ENCODE measurements around the gene CDNF.
"Not testable (repeated sequence)": the region's sequence is repeated elsewhere in the genome, so short reads cannot be mapped to it uniquely, and the experiment has no call there.

Gene CDNF

DNA sequence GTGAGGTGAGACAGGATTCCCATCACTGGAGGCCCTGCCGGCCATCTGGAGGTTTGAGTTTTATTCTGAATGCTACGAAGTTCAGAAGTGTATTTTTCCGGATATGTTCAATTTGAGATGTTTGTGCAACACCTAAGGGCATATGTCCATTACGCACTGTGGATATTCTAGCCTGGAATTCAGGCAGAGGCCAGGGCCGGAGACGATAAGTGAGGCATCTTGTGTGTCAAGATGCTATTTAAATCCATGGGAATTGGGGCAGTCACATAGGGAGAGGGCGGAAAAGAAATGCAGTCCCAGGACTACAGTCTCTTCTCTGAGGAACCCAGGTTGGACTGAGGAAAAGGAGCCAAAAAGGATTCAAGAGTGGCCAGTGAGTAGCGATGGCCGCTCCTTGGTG is 38.9 kb upstream of the CDNF start:
- no peak for DNase-seq (ENCODE audit: low read depth)
- no peak overlapping the region for H3K4me3 ChIP-seq (ENCODE audit: low read depth, low read length)

DNA sequence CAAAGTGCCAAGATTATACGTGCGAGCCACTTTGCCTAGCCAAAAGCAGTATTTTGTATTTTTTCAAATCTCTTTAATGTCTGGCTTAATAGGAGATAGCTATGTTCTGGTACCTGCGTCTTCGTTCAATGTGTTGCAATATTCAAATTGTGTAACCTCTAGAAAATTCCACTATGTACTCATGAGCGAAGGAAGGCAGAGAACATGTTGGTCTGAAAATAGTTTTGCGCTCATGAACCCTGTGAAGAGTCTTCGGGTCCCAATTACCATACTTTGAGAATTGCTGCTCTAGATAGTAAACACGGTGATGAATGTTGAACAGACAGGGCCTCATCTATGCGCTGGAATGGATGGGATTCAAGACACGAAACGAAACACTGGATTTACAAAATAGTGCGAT is 38.1 kb upstream of the CDNF start:
- H3K4me3 ChIP-seq (ENCODE audit: low read depth, low read length), result no peak overlapping the region
- TF ChIP-seq, protein P1, sequence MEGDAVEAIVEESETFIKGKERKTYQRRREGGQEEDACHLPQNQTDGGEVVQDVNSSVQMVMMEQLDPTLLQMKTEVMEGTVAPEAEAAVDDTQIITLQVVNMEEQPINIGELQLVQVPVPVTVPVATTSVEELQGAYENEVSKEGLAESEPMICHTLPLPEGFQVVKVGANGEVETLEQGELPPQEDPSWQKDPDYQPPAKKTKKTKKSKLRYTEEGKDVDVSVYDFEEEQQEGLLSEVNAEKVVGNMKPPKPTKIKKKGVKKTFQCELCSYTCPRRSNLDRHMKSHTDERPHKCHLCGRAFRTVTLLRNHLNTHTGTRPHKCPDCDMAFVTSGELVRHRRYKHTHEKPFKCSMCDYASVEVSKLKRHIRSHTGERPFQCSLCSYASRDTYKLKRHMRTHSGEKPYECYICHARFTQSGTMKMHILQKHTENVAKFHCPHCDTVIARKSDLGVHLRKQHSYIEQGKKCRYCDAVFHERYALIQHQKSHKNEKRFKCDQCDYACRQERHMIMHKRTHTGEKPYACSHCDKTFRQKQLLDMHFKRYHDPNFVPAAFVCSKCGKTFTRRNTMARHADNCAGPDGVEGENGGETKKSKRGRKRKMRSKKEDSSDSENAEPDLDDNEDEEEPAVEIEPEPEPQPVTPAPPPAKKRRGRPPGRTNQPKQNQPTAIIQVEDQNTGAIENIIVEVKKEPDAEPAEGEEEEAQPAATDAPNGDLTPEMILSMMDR (IDR thresholded peaks at IDR 0.05; ENCODE audit: insufficient read depth, low read depth, low read length, missing control alignments), result no peak
- DNase-seq (ENCODE audit: low read depth), result no peak

More for the DNA sequence above, 38.9 kb upstream of the CDNF start:
- TF ChIP-seq, protein P1 (IDR thresholded peaks at IDR 0.05; ENCODE audit: insufficient read depth, low read depth, low read length, missing control alignments), result no peak

DNA sequence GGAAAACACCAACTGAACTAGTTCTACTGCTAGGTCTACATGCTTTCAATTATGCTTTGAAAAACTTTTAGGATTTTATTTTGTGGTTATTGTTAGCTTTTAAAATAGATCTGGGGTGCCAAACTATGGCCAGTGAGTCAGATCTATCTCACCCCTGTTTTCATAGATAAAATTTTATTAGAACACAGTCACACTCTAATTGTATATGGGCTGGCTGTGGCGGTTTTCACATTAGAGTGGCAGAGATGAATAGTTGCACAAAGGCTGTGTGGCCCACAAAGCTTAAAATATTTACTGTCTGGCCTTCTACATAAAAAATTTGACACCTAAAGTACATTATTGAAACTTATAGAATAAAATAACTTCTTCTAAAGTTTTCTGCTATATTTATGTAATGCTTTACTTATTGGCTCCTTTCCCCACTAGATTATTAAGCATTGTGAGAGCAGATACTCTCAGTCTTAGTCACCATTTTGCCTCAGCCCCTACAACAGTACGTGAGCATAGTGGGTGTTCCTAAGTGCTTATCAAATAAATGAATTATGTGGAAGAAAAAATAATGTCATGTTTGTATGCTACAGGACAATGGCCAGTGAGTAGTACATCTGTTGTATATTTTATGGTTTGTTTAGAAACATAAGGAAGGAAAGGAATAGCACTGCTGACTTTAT is 35.4 kb upstream of the CDNF start:
- peak; percentile 43 for DNase-seq (ENCODE audit: low read depth)
- H3K4me3 ChIP-seq (ENCODE audit: low read depth, low read length), result no peak overlapping the region
- TF ChIP-seq, protein P1 (IDR thresholded peaks at IDR 0.05; ENCODE audit: insufficient read depth, low read depth, low read length, missing control alignments), result no peak

DNA sequence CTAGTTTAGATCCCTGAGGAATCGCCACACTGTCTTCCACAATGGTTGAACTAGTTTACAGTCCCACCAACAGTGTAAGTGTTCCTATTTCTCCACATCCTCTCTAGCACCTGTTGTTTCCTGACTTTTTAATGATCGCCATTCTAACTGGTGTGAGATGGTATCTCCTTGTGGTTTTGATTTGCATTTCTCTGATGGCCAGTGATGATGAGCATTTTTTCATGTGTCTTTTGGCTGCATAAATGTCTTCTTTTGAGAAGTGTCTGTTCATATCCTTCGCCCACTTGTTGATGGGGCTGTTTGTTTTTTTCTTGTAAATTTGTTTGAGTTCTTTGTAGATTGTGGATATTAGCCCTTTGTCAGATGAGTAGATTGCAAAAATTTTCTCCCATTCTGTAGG is 27.0 kb upstream of the CDNF start:
- not testable (repeated sequence) for H3K4me3 ChIP-seq (ENCODE audit: low read depth, low read length); DNase-seq (ENCODE audit: low read depth)

DNA sequence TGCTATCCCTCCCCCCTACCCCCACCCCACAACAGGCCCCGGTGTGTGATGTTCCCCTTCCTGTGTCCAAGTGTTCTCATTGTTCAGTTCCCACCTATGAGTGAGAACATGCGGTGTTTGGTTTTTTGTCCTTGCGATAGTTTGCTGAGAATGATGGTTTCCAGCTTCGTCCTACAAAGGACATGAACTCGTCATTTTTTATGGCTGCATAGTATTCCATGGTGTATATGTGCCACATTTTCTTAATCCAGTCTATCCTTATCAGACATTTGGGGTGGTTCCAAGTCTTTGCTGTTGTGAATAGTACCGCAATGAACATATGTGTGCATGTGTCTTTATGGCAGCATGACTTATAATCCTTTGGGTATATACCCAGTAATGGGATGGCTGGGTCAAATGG is 26.6 kb upstream of the CDNF start:
- DNase-seq (ENCODE audit: low read depth); H3K4me3 ChIP-seq (ENCODE audit: low read depth, low read length): not testable (repeated sequence)

DNA sequence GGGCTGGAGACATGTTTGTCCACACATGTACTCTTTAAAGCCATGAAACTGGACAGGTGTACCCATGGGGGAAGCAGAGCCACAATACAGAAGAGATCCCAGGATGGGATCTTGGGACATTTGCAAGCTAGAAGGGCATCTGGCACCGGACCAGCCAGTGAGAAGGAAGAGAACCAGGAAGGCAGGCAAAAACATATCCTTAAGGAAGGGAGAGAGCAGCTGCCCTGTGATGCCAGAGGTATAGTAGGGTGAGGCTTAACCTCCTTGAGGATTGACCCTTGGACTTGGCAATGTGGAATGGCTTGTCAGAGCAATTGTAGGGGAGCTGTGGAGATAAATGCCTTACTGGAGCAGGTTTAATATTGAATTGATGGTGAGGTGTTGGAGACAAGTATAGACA is 23.0 kb upstream of the CDNF start:
- no peak for DNase-seq (ENCODE audit: low read depth)
- TF ChIP-seq, protein P1 (IDR thresholded peaks at IDR 0.05; ENCODE audit: insufficient read depth, low read depth, low read length, missing control alignments), result no peak
- no peak overlapping the region for H3K4me3 ChIP-seq (ENCODE audit: low read depth, low read length)

DNA sequence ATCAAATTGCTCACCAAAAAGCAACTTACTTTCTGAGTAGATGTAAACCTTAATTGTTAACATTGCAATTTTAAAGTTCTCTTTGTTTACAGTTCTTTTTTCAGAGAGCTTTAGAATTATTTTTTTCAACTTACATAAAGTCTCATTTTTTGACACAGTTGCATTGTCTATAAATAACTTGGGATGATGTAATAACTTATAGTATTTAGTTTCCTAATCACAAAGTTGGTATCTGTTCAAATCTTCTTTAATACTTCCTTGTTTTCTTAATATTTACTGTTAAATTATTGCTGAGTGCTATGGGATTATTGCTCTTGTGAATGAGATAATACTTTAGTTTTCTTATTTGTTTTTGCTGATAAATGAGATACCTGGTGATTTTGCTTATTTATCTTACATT is 21.9 kb upstream of the CDNF start:
- H3K4me3 ChIP-seq (ENCODE audit: low read depth, low read length), result no peak overlapping the region
- TF ChIP-seq, protein P1 (IDR thresholded peaks at IDR 0.05; ENCODE audit: insufficient read depth, low read depth, low read length, missing control alignments), result no peak
- no peak for DNase-seq (ENCODE audit: low read depth)

DNA sequence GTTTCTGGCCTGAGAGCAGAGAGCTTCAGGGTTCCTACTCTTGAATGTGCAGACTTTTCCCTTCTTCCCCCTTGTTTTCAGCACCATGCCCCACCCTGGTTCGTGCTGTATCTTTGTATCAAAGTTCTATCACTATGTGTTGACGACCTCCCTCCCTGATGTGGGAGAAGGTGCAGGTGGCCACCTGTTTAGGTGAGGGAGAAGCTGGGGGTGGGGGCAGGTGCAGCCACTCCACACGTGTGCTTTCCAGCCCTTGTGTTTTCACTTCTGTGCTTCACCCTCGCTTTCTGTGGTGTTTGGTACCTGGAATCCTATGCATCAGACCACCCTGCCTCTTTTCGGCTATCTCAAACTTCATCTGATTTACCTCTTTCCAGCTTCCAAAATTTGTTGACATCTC is 21.2 kb upstream of the CDNF start:
- no peak for DNase-seq (ENCODE audit: low read depth)
- TF ChIP-seq, protein P1 (IDR thresholded peaks at IDR 0.05; ENCODE audit: insufficient read depth, low read depth, low read length, missing control alignments), result no peak
- no peak overlapping the region for H3K4me3 ChIP-seq (ENCODE audit: low read depth, low read length)

Measured in GM12865 (cell line).